ENCODE data around the gene OR1D5.

DNA sequence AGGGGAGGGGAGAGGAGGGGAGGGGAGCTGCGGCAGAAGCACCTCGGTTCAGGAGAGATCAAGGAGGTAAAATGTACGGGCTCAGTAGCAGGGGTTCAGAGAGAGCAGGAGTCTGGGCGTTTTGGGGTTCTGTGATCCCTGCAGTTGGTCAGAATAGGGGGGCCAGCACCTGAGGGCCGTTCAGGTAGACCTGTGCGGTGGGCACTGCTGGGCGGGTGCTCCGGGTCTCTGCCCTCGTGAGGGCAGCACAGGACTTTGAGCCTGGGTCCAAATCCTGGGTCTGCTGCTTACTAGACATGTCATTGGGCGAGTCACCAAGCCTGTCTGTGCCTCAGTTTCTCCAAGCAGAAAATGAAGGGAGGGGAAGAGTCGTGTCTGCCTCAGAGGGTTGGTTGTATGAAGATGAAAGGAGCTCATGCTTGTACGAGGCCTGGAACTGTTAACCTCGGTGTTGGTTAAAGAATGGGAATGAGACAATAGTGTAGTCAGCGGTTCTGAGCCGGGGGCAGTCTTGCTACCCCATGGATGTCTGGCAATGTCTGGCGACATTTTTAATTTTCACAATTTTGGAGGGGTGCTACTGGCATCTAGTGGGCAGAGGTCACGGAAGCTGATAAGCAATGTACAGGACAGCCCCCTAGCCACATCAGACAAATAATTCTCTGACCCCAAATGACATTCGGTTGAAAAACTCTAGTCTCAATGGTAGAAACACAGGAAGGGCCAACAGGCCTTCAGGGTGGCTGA is 35.4 kb downstream of the OR1D5 start:
- TF ChIP-seq, protein P1, sequence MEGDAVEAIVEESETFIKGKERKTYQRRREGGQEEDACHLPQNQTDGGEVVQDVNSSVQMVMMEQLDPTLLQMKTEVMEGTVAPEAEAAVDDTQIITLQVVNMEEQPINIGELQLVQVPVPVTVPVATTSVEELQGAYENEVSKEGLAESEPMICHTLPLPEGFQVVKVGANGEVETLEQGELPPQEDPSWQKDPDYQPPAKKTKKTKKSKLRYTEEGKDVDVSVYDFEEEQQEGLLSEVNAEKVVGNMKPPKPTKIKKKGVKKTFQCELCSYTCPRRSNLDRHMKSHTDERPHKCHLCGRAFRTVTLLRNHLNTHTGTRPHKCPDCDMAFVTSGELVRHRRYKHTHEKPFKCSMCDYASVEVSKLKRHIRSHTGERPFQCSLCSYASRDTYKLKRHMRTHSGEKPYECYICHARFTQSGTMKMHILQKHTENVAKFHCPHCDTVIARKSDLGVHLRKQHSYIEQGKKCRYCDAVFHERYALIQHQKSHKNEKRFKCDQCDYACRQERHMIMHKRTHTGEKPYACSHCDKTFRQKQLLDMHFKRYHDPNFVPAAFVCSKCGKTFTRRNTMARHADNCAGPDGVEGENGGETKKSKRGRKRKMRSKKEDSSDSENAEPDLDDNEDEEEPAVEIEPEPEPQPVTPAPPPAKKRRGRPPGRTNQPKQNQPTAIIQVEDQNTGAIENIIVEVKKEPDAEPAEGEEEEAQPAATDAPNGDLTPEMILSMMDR (IDR thresholded peaks at IDR 0.05): no peak
- TF ChIP-seq POLR2A (IDR thresholded peaks at IDR 0.05): no peak

All from right lobe of liver (tissue), 4 donors.